KMS-11 (cell line): ENCODE measurements around the gene ISYNA1.

ENCODE experiments used
- H2AFZ ChIP-seq: fragments of 200-600 bp; sonication (generic); 2 replicates; pipeline ENCODE4 v1.6.1; 2016; ENCODE audit warnings: antibody characterized with exemption, mixed run types, low read depth
- H3K27ac ChIP-seq: fragments of 200-600 bp; sonication (generic); 2 replicates; pipeline ENCODE4 v1.6.1; 2016; ENCODE audit warnings: mild to moderate bottlenecking, mixed run types
- H3K27me3 ChIP-seq: fragments of 200-600 bp; sonication (generic); 2 replicates; pipeline ENCODE4 v1.6.1; 2017; ENCODE audit warnings: mild to moderate bottlenecking, low read depth, mixed run types, moderate library complexity; ENCODE audit not compliant: insufficient read depth
- H3K36me3 ChIP-seq: fragments of 200-600 bp; sonication (generic); 2 replicates; pipeline ENCODE4 v1.6.1; 2017; ENCODE audit warnings: mild to moderate bottlenecking, mixed run types; ENCODE audit not compliant: insufficient read depth
- H3K4me1 ChIP-seq: fragments of 200-600 bp; sonication (generic); 2 replicates; pipeline ENCODE4 v1.6.1; 2016; ENCODE audit warnings: mild to moderate bottlenecking, low read depth, mixed run types; ENCODE audit not compliant: poor library complexity, severe bottlenecking
- H3K4me2 ChIP-seq: fragments of 200-600 bp; sonication (generic); 2 replicates; pipeline ENCODE4 v1.7.0; 2016; ENCODE audit warnings: mild to moderate bottlenecking, mixed run types
- H3K4me3 ChIP-seq: fragments of 200-600 bp; sonication (generic); IDR thresholded peaks from 2 replicates; pipeline ENCODE4 v1.6.1; 2017; ENCODE audit warnings: low read depth, low read length, mixed read lengths; ENCODE audit not compliant: insufficient read depth
- H3K79me2 ChIP-seq: fragments of 200-600 bp; sonication (generic); 2 replicates; pipeline ENCODE4 v1.6.1; 2016; ENCODE audit warnings: low read depth, mixed run types; ENCODE audit not compliant: insufficient read depth
- H3K9ac ChIP-seq: fragments of 200-600 bp; sonication (generic); 2 replicates; pipeline ENCODE4 v1.6.1; 2016; ENCODE audit warnings: mild to moderate bottlenecking, mixed run types
- H4K20me1 ChIP-seq: fragments of 200-600 bp; sonication (generic); 2 replicates; pipeline ENCODE4 v1.6.1; 2016; ENCODE audit warnings: mild to moderate bottlenecking, mixed run types; ENCODE audit not compliant: insufficient read depth
- CTCF ChIP-seq: fragments of 200-600 bp; sonication (generic); conservative IDR thresholded peaks from 2 replicates; pipeline ENCODE4 v1.6.1; 2017; ENCODE audit warnings: low read depth, mild to moderate bottlenecking, antibody characterized with exemption, low read length, moderate library complexity, mixed read lengths

The ISYNA1 gene

GRCh38 chr19:18426416-18426767 lies 11.5 kb downstream of the ISYNA1 start:
- TF ChIP-seq CTCF: no peak
- H3K36me3 ChIP-seq: no peaks in the 10 kb centered on the region
- no peak overlapping the region for H3K4me2 ChIP-seq
- no peak overlapping the region for H2AFZ ChIP-seq
- H3K9ac ChIP-seq: no peak overlapping the region
- peaks cover 25% of the 10 kb centered on the region for H3K4me1 ChIP-seq
- no peaks in the 10 kb centered on the region; the same call in 1 of the 2 replicates for H3K79me2 ChIP-seq
- no peak overlapping the region for H3K4me3 ChIP-seq
- H4K20me1 ChIP-seq: no peaks in the 10 kb centered on the region
- H3K27me3 ChIP-seq: no peaks in the 10 kb centered on the region
- H3K27ac ChIP-seq: no peak overlapping the region

- H3K4me3 ChIP-seq: no peak overlapping the region
- H4K20me1 ChIP-seq: no peaks in the 10 kb centered on the region
- H3K9ac ChIP-seq: no peak overlapping the region
- no peak overlapping the region for H3K27ac ChIP-seq
- H2AFZ ChIP-seq: no peak overlapping the region
- H3K4me1 ChIP-seq: peaks cover 31% of the 10 kb centered on the region
- no peaks in the 10 kb centered on the region for H3K27me3 ChIP-seq
- peaks cover 1% of the 10 kb centered on the region; the same call in 1 of the 2 replicates for H3K79me2 ChIP-seq
- no peaks in the 10 kb centered on the region for H3K36me3 ChIP-seq
- H3K4me2 ChIP-seq: no peak overlapping the region
- no peak for TF ChIP-seq CTCF
Observed at GRCh38 chr19:18425515-18426415, 12.2 kb downstream of the ISYNA1 start.

GRCh38 chr19:18424890-18425514 lies 12.9 kb downstream of the ISYNA1 start:
- H3K4me3 ChIP-seq: no peak overlapping the region
- TF ChIP-seq CTCF: no peak
- H3K9ac ChIP-seq: no peak overlapping the region
- no peaks in the 10 kb centered on the region for H3K36me3 ChIP-seq
- no peak overlapping the region for H3K27ac ChIP-seq
- H3K27me3 ChIP-seq: no peaks in the 10 kb centered on the region
- H4K20me1 ChIP-seq: no peaks in the 10 kb centered on the region
- peaks cover 8% of the 10 kb centered on the region; the same call in 1 of the 2 replicates for H3K79me2 ChIP-seq
- H3K4me1 ChIP-seq: peaks cover 28% of the 10 kb centered on the region
- no peak overlapping the region for H2AFZ ChIP-seq
- no peak overlapping the region for H3K4me2 ChIP-seq

GRCh38 chr19:18424122-18424889 lies 13.6 kb downstream of the ISYNA1 start:
- H3K27ac ChIP-seq: no peak overlapping the region
- peaks cover 8% of the 10 kb centered on the region; the same call in 1 of the 2 replicates for H3K79me2 ChIP-seq
- no peak overlapping the region for H3K9ac ChIP-seq
- no peak overlapping the region for H3K4me3 ChIP-seq
- H3K4me2 ChIP-seq: no peak overlapping the region
- H3K4me1 ChIP-seq: peaks cover 21% of the 10 kb centered on the region
- H3K36me3 ChIP-seq: no peaks in the 10 kb centered on the region
- H2AFZ ChIP-seq: no peak overlapping the region
- H4K20me1 ChIP-seq: no peaks in the 10 kb centered on the region
- no peak for TF ChIP-seq CTCF
- H3K27me3 ChIP-seq: no peaks in the 10 kb centered on the region
